CD8-positive, alpha-beta memory T cell (primary cell): Measurements from ENCODE around the gene SPI1. TPM values are rescaled to one million over a fixed set of nuclear protein-coding genes. Genes with fewer than 3 reads are reported as not detected.

Source experiments
- CTCF ChIA-PET: fragments of 350-600 bp; sonication (Branson Sonifier 250); formaldehyde crosslinking; loops from one replicate; lab custom pipeline; 2021; ENCODE audit warnings: antibody characterized with exemption; lab: Charles Lee
- POLR2A ChIA-PET: fragments of 350-600 bp; sonication (Branson Sonifier 250); formaldehyde crosslinking; loops from one replicate; lab custom pipeline; 2021; ENCODE audit warnings: antibody characterized with exemption; lab: Charles Lee
- DNase-seq, 5 donors: peaks; one replicate each; pipeline versions ENCODE4 v3.0.0 to v3.0.0-alpha.2; 2020 to 2022; ENCODE audit warnings: mixed read lengths in 1 of 5
- H3K27ac ChIP-seq: one replicate; pipeline ENCODE4 v1.7.0; 2013; ENCODE audit warnings: low read depth, mild to moderate bottlenecking, low read length, moderate library complexity
- H3K27me3 ChIP-seq: 2 replicates; pipeline ENCODE4 v1.7.0; 2013; ENCODE audit warnings: low read length, mild to moderate bottlenecking; ENCODE audit not compliant: insufficient read depth, poor library complexity, severe bottlenecking
- H3K36me3 ChIP-seq: 2 replicates; pipeline ENCODE4 v1.7.0; 2013; ENCODE audit warnings: mild to moderate bottlenecking, low read length, moderate library complexity; ENCODE audit not compliant: insufficient read depth
- H3K4me1 ChIP-seq: 2 replicates; pipeline ENCODE4 v1.7.0; 2013; ENCODE audit warnings: mild to moderate bottlenecking, low read length, moderate library complexity; ENCODE audit not compliant: insufficient read depth
- H3K4me3 ChIP-seq: 2 replicates; pipeline ENCODE4 v1.7.0; 2013; ENCODE audit warnings: mild to moderate bottlenecking, low read length
- H3K9me3 ChIP-seq: 2 replicates; pipeline ENCODE4 v1.7.0; 2013; ENCODE audit warnings: mild to moderate bottlenecking, low read length
- H3K27ac Mint-ChIP-seq, 8 donors: one replicate each; pipeline ENCODE4 v1.8.0; 2020 to 2021; ENCODE audit warnings: mixed read lengths in 8 of 8, mild to moderate bottlenecking in 6 of 8, inconsistent platforms in 3 of 8, moderate library complexity in 3 of 8
- H3K27me3 Mint-ChIP-seq, 2 donors: one replicate each; pipeline ENCODE4 v1.8.0; 2020 to 2021; ENCODE audit warnings: mixed read lengths in 2 of 2, mild to moderate bottlenecking in 1 of 2, moderate library complexity in 1 of 2
- H3K36me3 Mint-ChIP-seq, 3 donors: one replicate each; pipeline ENCODE4 v1.8.0; 2020 to 2021; ENCODE audit warnings: mixed read lengths in 3 of 3, inconsistent platforms in 1 of 3, mild to moderate bottlenecking in 1 of 3
- H3K4me1 Mint-ChIP-seq, 3 donors: one replicate each; pipeline ENCODE4 v1.8.0; 2020 to 2021; ENCODE audit warnings: mixed read lengths in 3 of 3, inconsistent platforms in 1 of 3, mild to moderate bottlenecking in 1 of 3
- H3K4me3 Mint-ChIP-seq, 7 donors: one replicate each; pipeline ENCODE4 v1.8.0; 2020 to 2021; ENCODE audit warnings: mixed read lengths in 7 of 7, mild to moderate bottlenecking in 6 of 7, moderate library complexity in 4 of 7, inconsistent platforms in 2 of 7
- H3K9me3 Mint-ChIP-seq, 5 donors: one replicate each; pipeline ENCODE4 v1.8.0; 2020 to 2022; ENCODE audit warnings: mixed read lengths in 5 of 5, mild to moderate bottlenecking in 3 of 5, moderate library complexity in 2 of 5, inconsistent platforms in 1 of 5
- polyA plus RNA-seq: library from polyadenylated mRNA; unstranded; fragments of 300-500 nt; fragmentation: Illumina TruSeq; gene quantifications from one replicate; pipeline ENCODE4 v1.2.3, GENCODE V29; 2021
- total RNA-seq, 2 experiments: library from RNA; stranded (reverse); gene quantifications; one replicate each; pipeline ENCODE4 v1.2.3, GENCODE V29; 2021

Gene SPI1
- total and polyA plus RNA-seq, 3 experiments from 2014 or later = 1.8 to 2.0 TPM; not detected in 1

DNA sequence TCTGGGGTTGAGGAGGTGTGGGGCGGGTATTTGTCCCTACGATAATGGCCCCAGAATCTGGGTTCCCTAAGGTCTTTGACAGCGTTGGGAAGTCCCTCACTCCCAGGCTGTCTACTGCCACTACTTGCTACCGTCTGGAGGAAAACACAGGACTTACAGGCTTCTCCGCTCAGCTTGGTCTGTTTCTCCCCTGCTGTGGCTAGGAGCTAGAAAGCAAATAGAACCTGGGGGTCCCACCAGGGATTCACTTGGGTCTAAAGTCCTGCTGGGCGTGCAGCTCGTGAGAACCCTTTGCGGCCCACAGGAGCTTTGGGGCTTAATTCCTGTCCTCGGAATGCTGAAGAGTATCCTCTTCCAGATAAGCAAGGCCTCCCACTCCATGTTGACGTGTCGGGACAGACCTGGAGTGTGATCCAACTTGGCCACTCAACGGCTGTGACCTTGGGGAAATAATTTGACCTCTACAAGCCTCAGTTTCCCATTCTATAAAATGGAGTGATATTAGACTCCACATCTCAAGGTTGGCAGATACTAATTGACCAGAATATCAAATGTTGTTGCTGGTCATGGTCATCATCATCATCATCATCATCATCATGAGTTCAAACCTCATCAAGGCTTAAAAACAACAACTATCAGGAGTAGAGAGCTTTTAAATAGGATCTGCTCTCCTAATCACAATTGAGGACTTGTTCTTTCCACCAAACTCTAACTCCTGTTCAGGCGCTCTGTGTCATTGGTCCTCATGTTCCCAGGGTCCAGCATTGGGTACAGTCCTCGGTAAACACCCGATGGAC, 24.2 kb downstream of the SPI1 start:
- no peaks in the 10 kb centered on the region for H3K36me3 ChIP-seq
- Mint-ChIP-seq H3K4me3 (no peak overlapping the region), H3K36me3 (no peaks in the 10 kb centered on the region), H3K27me3 (no peaks in the 10 kb centered on the region), H3K4me1 (no peaks in the 10 kb centered on the region), H3K27ac (no peak overlapping the region), H3K9me3 (no peaks in the 10 kb centered on the region)
- no peaks in the 10 kb centered on the region for H3K4me1 ChIP-seq
- ChIA-PET POLR2A (no interaction called here), CTCF (no interaction called here)
- no peak for DNase-seq
- no peak overlapping the region for H3K4me3 ChIP-seq
- no peaks in the 10 kb centered on the region for H3K27me3 ChIP-seq
- H3K27ac ChIP-seq = no peak overlapping the region
- H3K9me3 ChIP-seq = no peaks in the 10 kb centered on the region

DNA sequence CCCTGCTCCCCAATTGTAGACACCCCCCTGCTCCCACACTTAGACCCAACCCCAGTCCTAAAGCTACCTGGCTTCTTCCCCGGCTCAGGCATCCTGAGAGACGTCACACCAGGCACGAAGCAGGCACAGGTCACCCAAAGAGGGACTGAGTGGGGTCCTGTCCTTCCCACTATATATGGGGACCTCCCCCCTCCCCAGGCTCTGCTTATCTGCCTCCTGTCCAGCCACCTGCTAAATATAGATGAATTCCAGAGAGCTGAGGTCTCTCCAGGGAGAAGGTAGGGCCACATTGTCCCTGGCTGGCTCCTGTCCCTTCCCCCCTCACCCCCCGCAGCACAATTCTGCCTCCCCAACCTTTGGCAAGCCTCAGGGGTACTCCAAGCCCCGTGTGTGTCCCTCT, 25.8 kb downstream of the SPI1 start, which contains the start of gene MYBPC3:
Gene MYBPC3 (minus strand): TSS at position 147 of the 400 bp plus-strand sequence. CDS start 55 bp downstream, at position 92.
- H3K4me3 Mint-ChIP-seq = no peak within 1 kb of the TSS
- no peaks in the 10 kb centered on the region for H3K36me3 Mint-ChIP-seq
- no peaks in the 10 kb centered on the region for H3K27me3 ChIP-seq
- ChIA-PET CTCF (no interaction called here), POLR2A (no interaction called here)
- no peak for DNase-seq
- H3K4me1 ChIP-seq = no peaks in the 10 kb centered on the region
- H3K27ac ChIP-seq = no peak within 1 kb of the TSS
- no peaks in the 10 kb centered on the region for H3K9me3 Mint-ChIP-seq
- no peaks in the 10 kb centered on the region for H3K4me1 Mint-ChIP-seq
- no peak within 1 kb of the TSS for H3K4me3 ChIP-seq
- peak within 1 kb of the TSS in 1 of 8 donors; percentile 24 for H3K27ac Mint-ChIP-seq
- no peaks in the 10 kb centered on the region for H3K36me3 ChIP-seq
- no peaks in the 10 kb centered on the region for H3K9me3 ChIP-seq
- H3K27me3 Mint-ChIP-seq = peaks cover 0 to 1% of the 10 kb centered on the region in 2 donors

DNA sequence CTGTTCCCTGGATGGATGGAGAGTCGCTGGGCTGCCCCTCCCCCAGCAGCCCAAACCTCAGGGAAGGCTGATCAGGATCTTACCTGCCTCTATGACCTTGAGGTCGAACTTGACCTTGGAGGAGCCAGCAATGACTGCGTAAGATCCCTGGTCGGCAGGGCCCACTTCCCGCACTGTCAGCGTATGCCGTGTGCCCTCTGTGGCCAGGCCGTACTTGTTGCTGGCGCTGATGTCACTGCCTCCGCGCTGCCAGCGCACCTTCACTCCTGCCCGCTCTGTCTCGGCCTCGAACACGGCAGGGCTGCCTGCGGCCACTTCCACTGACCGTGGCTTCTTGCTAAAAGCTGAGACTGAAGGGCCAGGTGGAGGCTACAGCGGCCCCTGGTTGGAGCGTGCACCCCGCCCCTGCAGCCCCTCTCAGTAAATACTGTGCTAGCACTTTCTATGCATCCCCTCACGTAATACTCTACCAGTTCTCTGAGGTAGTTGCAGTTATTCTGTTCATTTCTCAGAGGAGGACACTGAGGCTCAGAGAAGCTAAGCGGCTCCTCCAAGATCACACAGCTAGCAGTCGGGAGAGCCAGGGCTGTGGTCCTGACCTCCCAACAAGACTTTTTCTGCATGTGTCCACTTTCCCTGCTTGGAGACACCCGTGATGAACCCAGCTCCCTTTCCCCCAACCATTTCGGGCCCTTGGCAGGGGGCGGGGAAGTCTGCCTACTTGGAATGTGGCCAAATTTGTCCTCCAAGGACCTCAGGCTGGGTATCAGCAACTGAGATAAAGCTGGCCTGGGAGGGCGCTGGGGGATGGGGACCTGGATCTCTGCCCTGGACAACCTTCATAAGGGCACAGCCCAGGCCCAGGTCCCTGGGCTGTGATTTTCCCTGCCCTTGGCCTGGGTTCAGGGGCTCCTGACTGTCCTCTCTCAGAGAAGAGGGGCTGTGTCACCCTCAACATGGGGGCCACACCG, 26.9 kb downstream of the SPI1 start:
- H3K4me3 Mint-ChIP-seq = no peak overlapping the region
- H3K4me1 Mint-ChIP-seq = no peaks in the 10 kb centered on the region
- Histone ChIP-seq H3K27me3 (no peaks in the 10 kb centered on the region), H3K36me3 (no peaks in the 10 kb centered on the region), H3K9me3 (no peaks in the 10 kb centered on the region), H3K4me3 (no peak overlapping the region), H3K4me1 (no peaks in the 10 kb centered on the region), H3K27ac (no peak overlapping the region)
- CTCF ChIA-PET = no interaction called here
- POLR2A ChIA-PET = no interaction called here
- H3K9me3 Mint-ChIP-seq = no peaks in the 10 kb centered on the region
- no peaks in the 10 kb centered on the region for H3K36me3 Mint-ChIP-seq
- H3K27ac Mint-ChIP-seq = no peak overlapping the region
- no peak for DNase-seq
- peaks cover 0 to 1% of the 10 kb centered on the region in 2 donors for H3K27me3 Mint-ChIP-seq

DNA sequence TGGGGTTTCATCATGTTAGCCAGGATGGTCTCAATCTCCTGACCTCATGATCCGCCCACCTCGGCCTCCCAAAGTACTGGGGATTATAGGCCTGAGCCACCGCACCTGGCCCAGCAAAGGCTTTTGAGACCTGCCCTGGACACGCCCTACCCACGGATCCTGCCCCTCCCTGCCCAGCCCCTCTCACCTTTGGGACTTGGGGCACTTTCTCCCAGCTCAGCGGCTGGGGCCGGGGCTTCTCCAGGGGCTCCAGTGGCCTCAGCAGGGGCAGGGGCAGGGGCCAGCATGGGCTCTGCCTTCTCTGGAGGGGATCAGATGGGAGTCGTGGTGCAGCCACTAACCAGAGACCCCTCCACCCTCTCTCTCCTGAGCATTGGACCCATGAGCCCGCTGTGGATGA, 28.0 kb downstream of the SPI1 start:
- H3K36me3 Mint-ChIP-seq = no peaks in the 10 kb centered on the region
- H3K4me1 ChIP-seq = no peaks in the 10 kb centered on the region
- H3K4me1 Mint-ChIP-seq = no peaks in the 10 kb centered on the region
- no peaks in the 10 kb centered on the region for H3K27me3 ChIP-seq
- no peak overlapping the region for H3K4me3 Mint-ChIP-seq
- no peak overlapping the region for H3K4me3 ChIP-seq
- no peaks in the 10 kb centered on the region for H3K9me3 ChIP-seq
- ChIA-PET CTCF (no interaction called here), POLR2A (no interaction called here)
- H3K27ac ChIP-seq = no peak overlapping the region
- no peak for DNase-seq
- peaks cover 0 to 3% of the 10 kb centered on the region in 2 donors for H3K27me3 Mint-ChIP-seq
- no peaks in the 10 kb centered on the region for H3K9me3 Mint-ChIP-seq
- H3K27ac Mint-ChIP-seq = no peak overlapping the region
- no peaks in the 10 kb centered on the region for H3K36me3 ChIP-seq

DNA sequence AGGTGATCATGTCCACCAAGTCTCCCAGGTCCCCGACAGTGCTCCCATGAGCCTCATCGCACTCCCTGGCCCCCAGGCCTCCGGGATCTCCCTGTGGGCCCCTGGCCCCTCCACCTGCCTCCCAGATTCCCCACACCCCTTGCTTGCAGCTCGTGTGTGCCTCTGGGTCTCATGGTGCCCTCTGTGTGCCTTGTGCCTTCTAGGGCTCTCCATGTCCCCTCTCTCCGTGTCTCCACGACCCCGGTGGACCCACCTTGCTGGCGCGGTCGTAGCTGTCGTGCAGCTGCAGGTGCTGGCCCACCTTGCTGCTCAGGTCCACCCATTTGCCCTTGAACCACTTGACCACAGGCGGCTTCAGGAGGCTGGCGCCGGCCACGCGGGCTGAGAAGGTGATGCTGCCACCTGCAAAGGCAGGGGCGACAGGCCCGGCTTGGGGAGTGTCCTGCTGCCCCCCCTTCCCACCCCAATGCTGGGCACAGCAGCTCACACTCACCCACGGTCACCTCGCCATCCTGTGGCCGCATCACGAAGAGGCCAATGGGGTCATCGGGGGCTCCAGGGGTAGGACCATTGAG, 28.7 kb downstream of the SPI1 start:
- Mint-ChIP-seq H3K9me3 (no peaks in the 10 kb centered on the region), H3K36me3 (no peaks in the 10 kb centered on the region), H3K27ac (no peak overlapping the region), H3K4me3 (no peak overlapping the region), H3K4me1 (no peaks in the 10 kb centered on the region), H3K27me3 (peaks cover 0 to 3% of the 10 kb centered on the region in 2 donors)
- ChIA-PET CTCF (interaction anchor here (1.5 kb wide), 1 partner anchor 24 kb away, joined by 5 read pairs; no protein-coding TSS in a partner anchor), POLR2A (no interaction called here)
- Histone ChIP-seq H3K36me3 (no peaks in the 10 kb centered on the region), H3K9me3 (no peaks in the 10 kb centered on the region), H3K27me3 (no peaks in the 10 kb centered on the region), H3K27ac (no peak overlapping the region), H3K4me1 (no peaks in the 10 kb centered on the region), H3K4me3 (no peak overlapping the region)
- DNase-seq = no peak

DNA sequence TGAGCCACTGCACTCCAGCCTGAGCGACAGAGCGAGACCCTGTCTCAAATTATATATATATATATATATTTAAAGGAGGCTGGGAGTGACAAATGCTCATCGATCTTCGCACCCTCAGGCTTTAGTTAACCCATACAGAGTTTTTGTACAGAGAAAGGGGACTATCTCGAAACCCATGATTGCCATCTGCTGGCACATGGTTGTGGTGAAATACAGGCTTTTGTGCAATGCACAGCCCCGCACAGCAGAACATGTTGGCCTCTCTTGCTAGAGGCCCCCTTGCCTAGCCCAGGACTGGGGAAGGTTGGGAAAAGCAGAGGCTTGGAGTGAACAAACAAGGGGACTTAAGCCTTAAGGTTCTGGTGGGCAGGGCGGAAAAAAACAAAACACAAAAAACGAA, 29.5 kb downstream of the SPI1 start:
- Histone ChIP-seq H3K9me3 (no peaks in the 10 kb centered on the region), H3K4me1 (no peaks in the 10 kb centered on the region), H3K27ac (no peak overlapping the region), H3K36me3 (no peaks in the 10 kb centered on the region), H3K4me3 (no peak overlapping the region), H3K27me3 (no peaks in the 10 kb centered on the region)
- Mint-ChIP-seq H3K27ac (no peak overlapping the region), H3K27me3 (peaks cover 0 to 3% of the 10 kb centered on the region in 2 donors), H3K4me1 (no peaks in the 10 kb centered on the region), H3K4me3 (no peak overlapping the region), H3K36me3 (no peaks in the 10 kb centered on the region), H3K9me3 (no peaks in the 10 kb centered on the region)
- no peak for DNase-seq
- ChIA-PET CTCF (interaction anchor here (1.5 kb wide), 1 partner anchor 25 kb away, joined by 5 read pairs; no protein-coding TSS in a partner anchor), POLR2A (no interaction called here)

DNA sequence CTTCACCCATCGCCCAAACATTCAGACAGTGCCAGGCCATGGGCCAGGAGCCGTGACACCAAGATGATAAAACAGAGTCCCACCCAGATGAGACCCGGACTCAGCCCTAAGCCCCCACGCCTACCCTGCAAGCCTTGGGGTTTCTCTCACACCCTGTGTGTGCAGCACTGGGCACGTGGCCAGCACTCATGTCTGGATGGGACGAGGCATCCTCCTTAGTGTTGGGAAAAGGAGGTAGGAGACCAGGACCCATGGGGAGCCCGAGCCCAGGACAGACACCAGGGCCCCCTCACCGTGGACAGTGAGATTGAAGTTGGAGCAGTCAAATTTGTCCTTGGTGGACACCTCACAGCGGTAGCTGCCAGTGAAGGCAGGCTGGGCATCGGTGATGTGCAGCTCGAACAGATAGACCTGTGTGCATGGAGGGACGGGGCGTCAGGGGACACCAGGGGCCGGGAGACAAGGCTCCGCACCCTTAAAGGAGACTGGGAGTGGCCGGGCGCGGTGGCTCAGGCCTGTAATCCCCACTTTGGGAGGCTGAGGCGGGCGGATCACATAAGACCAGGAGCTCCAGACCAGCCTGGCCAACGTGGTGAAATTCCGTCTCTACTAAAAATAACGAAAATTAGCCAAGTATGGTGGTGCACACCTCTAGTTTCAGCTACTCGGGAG, 30.1 kb downstream of the SPI1 start:
- no peaks in the 10 kb centered on the region for H3K4me1 Mint-ChIP-seq
- ChIA-PET CTCF (interaction anchor here (1.3 to 1.5 kb wide), 2 partner anchors 12 to 26 kb away, joined by 3 to 5 read pairs; no protein-coding TSS in a partner anchor), POLR2A (no interaction called here)

More for the DNA sequence above, 30.1 kb downstream of the SPI1 start:
- Histone ChIP-seq H3K9me3 (no peaks in the 10 kb centered on the region), H3K4me3 (no peak overlapping the region), H3K4me1 (no peaks in the 10 kb centered on the region), H3K36me3 (no peaks in the 10 kb centered on the region), H3K27ac (no peak overlapping the region), H3K27me3 (no peaks in the 10 kb centered on the region)
- Mint-ChIP-seq H3K27me3 (peaks cover 0 to 3% of the 10 kb centered on the region in 2 donors), H3K36me3 (no peaks in the 10 kb centered on the region), H3K9me3 (no peaks in the 10 kb centered on the region), H3K4me3 (no peak overlapping the region), H3K27ac (no peak overlapping the region)
- no peak for DNase-seq
